ENCODE measurements around the gene CHST8.

Gene CHST8

DNA sequence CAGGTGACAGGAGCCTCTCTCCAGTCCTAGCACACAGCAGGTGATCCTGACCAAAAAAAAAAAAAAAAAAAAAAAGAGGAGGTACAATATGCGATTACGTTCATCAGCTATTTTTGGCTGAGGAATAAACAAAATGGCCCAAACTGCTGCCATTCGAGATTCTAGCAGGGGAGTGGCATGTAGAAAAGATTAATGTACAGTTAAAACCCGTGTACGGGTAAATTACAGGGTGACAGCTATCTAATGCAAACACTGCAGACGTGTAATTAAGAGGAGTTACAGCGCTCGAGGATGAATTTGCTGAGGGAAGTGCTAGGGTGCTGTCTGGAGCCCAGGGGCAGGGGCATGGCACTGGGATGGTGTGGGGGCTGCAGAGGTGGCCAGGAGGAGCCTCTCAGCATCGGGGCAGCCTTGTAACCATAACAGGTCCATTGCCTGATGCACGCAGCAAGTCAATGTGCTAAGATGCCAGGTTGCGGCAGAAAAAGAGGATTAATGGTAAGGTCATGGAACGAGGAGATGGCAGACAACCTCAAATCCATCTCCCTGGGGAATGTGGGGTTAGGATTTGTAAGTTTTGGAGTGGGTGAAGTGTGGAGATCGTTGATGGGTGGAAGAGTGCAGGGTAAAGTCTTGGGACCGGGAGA is 17.4 kb downstream of the CHST8 start:
- TF ChIP-seq POLR2AphosphoS5 (IDR thresholded peaks at IDR 0.05; ENCODE audit: low read depth, low read length) (no peak), TAF1 (IDR thresholded peaks at IDR 0.05; ENCODE audit: borderline replicate concordance, insufficient read depth, low read length) (no peak), SIN3A (IDR thresholded peaks at IDR 0.05; ENCODE audit: borderline replicate concordance, insufficient read depth, low read length) (no peak), FOXP2 (optimal IDR thresholded peaks at IDR 0.05; ENCODE audit: borderline replicate concordance, extremely low read depth, extremely low read length, insufficient read depth) (no peak)
- TF ChIP-seq, protein P1, sequence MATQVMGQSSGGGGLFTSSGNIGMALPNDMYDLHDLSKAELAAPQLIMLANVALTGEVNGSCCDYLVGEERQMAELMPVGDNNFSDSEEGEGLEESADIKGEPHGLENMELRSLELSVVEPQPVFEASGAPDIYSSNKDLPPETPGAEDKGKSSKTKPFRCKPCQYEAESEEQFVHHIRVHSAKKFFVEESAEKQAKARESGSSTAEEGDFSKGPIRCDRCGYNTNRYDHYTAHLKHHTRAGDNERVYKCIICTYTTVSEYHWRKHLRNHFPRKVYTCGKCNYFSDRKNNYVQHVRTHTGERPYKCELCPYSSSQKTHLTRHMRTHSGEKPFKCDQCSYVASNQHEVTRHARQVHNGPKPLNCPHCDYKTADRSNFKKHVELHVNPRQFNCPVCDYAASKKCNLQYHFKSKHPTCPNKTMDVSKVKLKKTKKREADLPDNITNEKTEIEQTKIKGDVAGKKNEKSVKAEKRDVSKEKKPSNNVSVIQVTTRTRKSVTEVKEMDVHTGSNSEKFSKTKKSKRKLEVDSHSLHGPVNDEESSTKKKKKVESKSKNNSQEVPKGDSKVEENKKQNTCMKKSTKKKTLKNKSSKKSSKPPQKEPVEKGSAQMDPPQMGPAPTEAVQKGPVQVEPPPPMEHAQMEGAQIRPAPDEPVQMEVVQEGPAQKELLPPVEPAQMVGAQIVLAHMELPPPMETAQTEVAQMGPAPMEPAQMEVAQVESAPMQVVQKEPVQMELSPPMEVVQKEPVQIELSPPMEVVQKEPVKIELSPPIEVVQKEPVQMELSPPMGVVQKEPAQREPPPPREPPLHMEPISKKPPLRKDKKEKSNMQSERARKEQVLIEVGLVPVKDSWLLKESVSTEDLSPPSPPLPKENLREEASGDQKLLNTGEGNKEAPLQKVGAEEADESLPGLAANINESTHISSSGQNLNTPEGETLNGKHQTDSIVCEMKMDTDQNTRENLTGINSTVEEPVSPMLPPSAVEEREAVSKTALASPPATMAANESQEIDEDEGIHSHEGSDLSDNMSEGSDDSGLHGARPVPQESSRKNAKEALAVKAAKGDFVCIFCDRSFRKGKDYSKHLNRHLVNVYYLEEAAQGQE (IDR thresholded peaks at IDR 0.05; ENCODE audit: insufficient read depth in 1 of 2, low read depth in 2 of 2, low read length in 2 of 2): no peak

DNA sequence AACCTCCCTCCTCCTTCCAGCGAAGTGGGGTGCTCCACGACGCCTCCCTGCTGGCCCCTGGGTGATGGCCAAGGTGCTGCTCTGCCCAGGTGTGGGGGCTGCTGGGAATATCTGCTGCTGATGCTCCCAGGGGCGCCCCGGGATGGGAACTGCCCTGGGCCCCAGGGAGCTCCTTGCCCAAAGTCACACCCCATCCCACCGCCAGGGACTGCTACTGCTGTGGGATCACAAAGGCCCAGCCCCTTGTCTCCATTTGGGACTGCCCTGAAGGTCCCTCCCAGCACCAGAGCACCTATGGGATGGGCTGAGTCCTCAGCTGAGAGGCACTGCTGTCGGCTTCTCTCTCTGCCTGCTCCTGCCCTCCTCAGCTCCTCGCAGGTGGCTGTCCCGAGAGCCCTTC is 19.0 kb downstream of the CHST8 start:
- TF ChIP-seq FOXP2 (optimal IDR thresholded peaks at IDR 0.05; ENCODE audit: borderline replicate concordance, extremely low read depth, extremely low read length, insufficient read depth): no peak
- no peak for TF ChIP-seq POLR2AphosphoS5 (IDR thresholded peaks at IDR 0.05; ENCODE audit: low read depth, low read length)
- TF ChIP-seq, protein P1 (IDR thresholded peaks at IDR 0.05; ENCODE audit: insufficient read depth in 1 of 2, low read depth in 2 of 2, low read length in 2 of 2): no peak
- TF ChIP-seq SIN3A (IDR thresholded peaks at IDR 0.05; ENCODE audit: borderline replicate concordance, insufficient read depth, low read length): no peak
- TF ChIP-seq TAF1 (IDR thresholded peaks at IDR 0.05; ENCODE audit: borderline replicate concordance, insufficient read depth, low read length): no peak

DNA sequence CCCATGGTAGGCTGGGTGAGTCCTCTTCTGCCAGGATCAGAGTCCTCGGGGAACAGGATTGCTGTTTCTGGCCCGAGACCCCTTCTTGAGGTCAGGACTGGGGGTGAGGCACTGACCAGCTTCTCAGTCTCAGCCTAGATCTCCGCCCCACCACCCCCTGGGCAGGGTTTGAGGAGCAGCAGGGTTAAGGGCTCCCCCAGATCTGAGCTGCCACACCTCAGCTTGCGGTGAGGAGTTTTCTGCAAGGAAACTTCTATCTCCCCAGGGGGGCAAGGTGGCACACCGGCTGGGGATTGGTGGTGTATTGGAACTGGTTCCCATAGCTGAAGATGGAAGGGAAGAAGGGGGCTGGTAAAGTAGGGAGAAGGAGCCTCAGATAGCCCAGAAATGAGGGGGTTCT is 19.5 kb downstream of the CHST8 start:
- TF ChIP-seq SIN3A (IDR thresholded peaks at IDR 0.05; ENCODE audit: borderline replicate concordance, insufficient read depth, low read length): no peak
- no peak for TF ChIP-seq FOXP2 (optimal IDR thresholded peaks at IDR 0.05; ENCODE audit: borderline replicate concordance, extremely low read depth, extremely low read length, insufficient read depth)
- TF ChIP-seq POLR2AphosphoS5 (IDR thresholded peaks at IDR 0.05; ENCODE audit: low read depth, low read length): no peak
- TF ChIP-seq, protein P1 (IDR thresholded peaks at IDR 0.05; ENCODE audit: insufficient read depth in 1 of 2, low read depth in 2 of 2, low read length in 2 of 2): no peak
- no peak for TF ChIP-seq TAF1 (IDR thresholded peaks at IDR 0.05; ENCODE audit: borderline replicate concordance, insufficient read depth, low read length)

DNA sequence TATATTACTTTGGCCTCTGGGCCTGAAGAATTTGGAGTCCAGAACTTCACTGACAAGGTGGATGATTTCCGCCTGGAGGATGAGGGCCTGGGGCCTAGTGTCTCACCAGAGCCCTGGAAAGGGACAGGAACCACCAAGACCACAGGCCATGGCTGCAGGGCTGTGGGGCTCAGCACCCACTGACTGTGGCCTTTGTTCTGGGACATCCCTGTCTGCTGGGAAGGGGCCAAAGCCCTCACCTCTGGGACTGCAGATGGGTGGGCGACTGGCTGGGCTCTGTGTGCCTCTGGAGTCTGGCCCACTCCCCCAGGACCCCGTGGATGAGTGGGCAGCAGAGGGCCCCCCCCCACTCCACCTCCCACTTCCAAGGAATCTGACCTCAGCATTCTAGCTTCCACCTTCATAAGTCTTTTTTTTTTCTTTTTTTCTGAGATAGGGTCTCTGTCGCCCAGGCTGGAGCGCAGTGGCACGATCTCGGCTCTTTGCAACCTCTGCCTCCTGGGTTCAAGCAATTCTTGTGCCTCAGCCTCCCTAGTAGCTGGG is 20.3 kb downstream of the CHST8 start:
- TF ChIP-seq SIN3A (IDR thresholded peaks at IDR 0.05; ENCODE audit: borderline replicate concordance, insufficient read depth, low read length): no peak
- no peak for TF ChIP-seq FOXP2 (optimal IDR thresholded peaks at IDR 0.05; ENCODE audit: borderline replicate concordance, extremely low read depth, extremely low read length, insufficient read depth)
- no peak for TF ChIP-seq TAF1 (IDR thresholded peaks at IDR 0.05; ENCODE audit: borderline replicate concordance, insufficient read depth, low read length)
- no peak for TF ChIP-seq POLR2AphosphoS5 (IDR thresholded peaks at IDR 0.05; ENCODE audit: low read depth, low read length)
- TF ChIP-seq, protein P1 (IDR thresholded peaks at IDR 0.05; ENCODE audit: insufficient read depth in 1 of 2, low read depth in 2 of 2, low read length in 2 of 2): no peak
